ENCODE data around the gene GAB2.
"Not testable (repeated sequence)": the region's sequence is repeated elsewhere in the genome, so short reads cannot be mapped to it uniquely, and the experiment has no call there.

GAB2 gene

DNA sequence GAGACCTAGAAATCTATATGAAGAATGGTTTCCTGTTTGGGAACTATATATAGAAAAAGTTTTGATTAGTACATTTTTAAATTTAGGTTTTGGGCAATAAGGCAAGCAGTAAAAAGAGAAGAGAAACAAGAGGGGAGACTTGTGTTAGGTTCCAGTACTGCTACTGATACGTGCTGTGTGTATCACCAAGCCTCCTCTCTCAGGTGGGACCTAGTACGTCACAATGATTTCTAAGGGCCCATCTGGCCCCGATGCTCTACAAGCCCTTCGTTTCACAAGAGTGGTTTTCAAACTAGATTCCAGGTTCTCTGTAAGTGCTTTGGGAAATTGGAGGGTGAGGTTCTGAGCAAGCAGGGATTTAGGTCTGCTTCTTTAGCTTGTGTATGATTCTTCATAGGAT is 189.7 kb downstream of the GAB2 start:
- DNase-seq (ENCODE audit: insufficient read length, low spot score): no peak
- TF ChIP-seq POU2F2 (IDR thresholded peaks at IDR 0.05; ENCODE audit: low read depth, low read length) (no peak), POLR2A (IDR thresholded peaks at IDR 0.05; ENCODE audit: low read depth, low read length) (no peak), TAF1 (IDR thresholded peaks at IDR 0.05; ENCODE audit: low read depth, low read length) (no peak), SPI1 (IDR thresholded peaks at IDR 0.05; ENCODE audit: low read depth, low read length) (no peak), POLR2AphosphoS5 (IDR thresholded peaks at IDR 0.05; ENCODE audit: low read depth, low read length) (no peak), PAX5 (IDR thresholded peaks at IDR 0.05; ENCODE audit: insufficient read depth, low read length, severe bottlenecking) (no peak)
- FAIRE-seq: no peak

DNA sequence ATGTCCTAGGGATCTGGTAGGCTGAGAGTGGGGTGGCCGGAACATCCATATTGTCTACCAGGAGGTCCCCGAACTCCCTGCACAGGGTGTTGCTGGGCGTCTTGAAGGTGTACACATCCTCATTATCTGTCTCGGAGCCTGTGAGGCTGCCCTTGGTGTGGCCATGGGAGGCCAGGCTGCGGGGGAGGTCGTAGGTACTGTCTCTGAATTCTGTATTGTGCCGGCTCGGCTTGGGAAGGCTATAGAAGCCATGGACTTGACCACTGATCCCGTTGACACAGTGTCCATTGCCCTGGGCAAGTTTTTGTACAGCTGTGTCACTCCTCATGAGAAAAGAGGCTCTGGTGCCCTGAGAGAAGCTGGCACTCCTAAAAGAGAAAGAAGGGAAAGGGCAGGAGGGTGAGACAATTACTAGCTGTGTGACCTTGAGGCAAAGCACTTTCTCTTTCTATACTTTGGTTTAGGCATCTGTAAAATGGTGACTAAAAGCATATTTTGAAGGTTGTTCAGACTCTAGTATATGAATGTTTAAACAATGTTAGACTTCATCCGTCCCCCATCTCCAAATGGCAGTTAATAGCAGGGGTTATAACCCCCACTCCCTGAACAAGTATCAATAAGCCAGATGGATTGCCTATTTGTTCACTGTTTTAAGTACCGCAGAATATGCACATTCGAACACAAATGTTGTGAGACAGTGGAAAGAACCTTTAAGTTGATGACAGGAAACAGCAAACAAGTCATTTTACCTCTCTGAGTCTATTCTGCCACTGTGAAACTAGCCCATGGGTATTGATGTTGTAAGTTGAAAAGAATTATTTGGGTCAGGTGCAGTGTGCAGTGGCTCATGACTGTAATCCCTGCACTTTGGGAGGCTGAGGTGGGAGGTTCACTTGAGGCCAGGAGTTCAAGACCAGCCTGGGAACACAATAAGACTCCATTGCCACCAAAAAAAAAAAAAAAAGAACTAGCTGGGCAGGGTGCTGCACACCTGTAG is 190.6 kb downstream of the GAB2 start:
- no peak for DNase-seq (ENCODE audit: insufficient read length, low spot score)
- peak; percentile 65 for FAIRE-seq
- no peak for TF ChIP-seq POU2F2 (IDR thresholded peaks at IDR 0.05; ENCODE audit: low read depth, low read length)
- TF ChIP-seq POLR2AphosphoS5 (IDR thresholded peaks at IDR 0.05; ENCODE audit: low read depth, low read length): no peak
- no peak for TF ChIP-seq POLR2A (IDR thresholded peaks at IDR 0.05; ENCODE audit: low read depth, low read length)
- TF ChIP-seq TAF1 (IDR thresholded peaks at IDR 0.05; ENCODE audit: low read depth, low read length): no peak
- no peak for TF ChIP-seq SPI1 (IDR thresholded peaks at IDR 0.05; ENCODE audit: low read depth, low read length)
- no peak for TF ChIP-seq PAX5 (IDR thresholded peaks at IDR 0.05; ENCODE audit: insufficient read depth, low read length, severe bottlenecking)

- DNase-seq (ENCODE audit: insufficient read length, low spot score) (no peak), FAIRE-seq (no peak)
- TF ChIP-seq TAF1 (IDR thresholded peaks at IDR 0.05; ENCODE audit: low read depth, low read length): no peak
- no peak for TF ChIP-seq POLR2AphosphoS5 (IDR thresholded peaks at IDR 0.05; ENCODE audit: low read depth, low read length)
- TF ChIP-seq SPI1 (IDR thresholded peaks at IDR 0.05; ENCODE audit: low read depth, low read length): no peak
- TF ChIP-seq POLR2A (IDR thresholded peaks at IDR 0.05; ENCODE audit: low read depth, low read length): no peak
- TF ChIP-seq POU2F2 (IDR thresholded peaks at IDR 0.05; ENCODE audit: low read depth, low read length): no peak
- TF ChIP-seq PAX5 (IDR thresholded peaks at IDR 0.05; ENCODE audit: insufficient read depth, low read length, severe bottlenecking): no peak
Observed at GRCh38 chr11:78224906-78225420, 192.7 kb downstream of the GAB2 start.

DNA sequence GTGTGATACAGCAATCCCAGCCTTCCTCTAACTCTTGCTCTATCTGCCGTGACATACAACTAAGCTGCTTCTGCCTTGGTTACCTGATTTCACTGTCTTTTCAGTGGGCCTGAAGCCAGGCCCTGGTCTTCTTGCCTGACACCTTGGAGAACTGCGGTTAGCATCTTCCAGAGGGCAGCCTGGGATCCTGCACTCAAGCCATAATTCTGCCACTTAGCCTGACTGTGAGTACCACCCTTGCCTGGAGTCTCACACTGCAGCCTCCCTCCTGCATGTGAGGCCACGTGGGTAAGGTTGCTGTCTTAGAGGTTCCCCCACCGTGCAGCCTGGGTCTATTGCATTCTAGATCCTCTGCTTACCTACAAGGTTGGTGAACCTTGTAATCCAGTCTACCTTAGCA is 193.1 kb downstream of the GAB2 start:
- FAIRE-seq (no peak), DNase-seq (ENCODE audit: insufficient read length, low spot score) (no peak)
- TF ChIP-seq POU2F2 (IDR thresholded peaks at IDR 0.05; ENCODE audit: low read depth, low read length) (no peak), POLR2AphosphoS5 (IDR thresholded peaks at IDR 0.05; ENCODE audit: low read depth, low read length) (no peak), SPI1 (IDR thresholded peaks at IDR 0.05; ENCODE audit: low read depth, low read length) (no peak), POLR2A (IDR thresholded peaks at IDR 0.05; ENCODE audit: low read depth, low read length) (no peak), TAF1 (IDR thresholded peaks at IDR 0.05; ENCODE audit: low read depth, low read length) (no peak), PAX5 (IDR thresholded peaks at IDR 0.05; ENCODE audit: insufficient read depth, low read length, severe bottlenecking) (no peak)

- FAIRE-seq (peak; percentile 75), DNase-seq (ENCODE audit: insufficient read length, low spot score) (peak; percentile 43)
- TF ChIP-seq POU2F2 (IDR thresholded peaks at IDR 0.05; ENCODE audit: low read depth, low read length) (peak; percentile 56; the same call in 1 of the 2 replicates), SPI1 (IDR thresholded peaks at IDR 0.05; ENCODE audit: low read depth, low read length) (peak; percentile 98), TAF1 (IDR thresholded peaks at IDR 0.05; ENCODE audit: low read depth, low read length) (no peak), PAX5 (IDR thresholded peaks at IDR 0.05; ENCODE audit: insufficient read depth, low read length, severe bottlenecking) (peak; percentile 71), POLR2A (IDR thresholded peaks at IDR 0.05; ENCODE audit: low read depth, low read length) (no peak)
Observed at GRCh38 chr11:78223320-78223954, 194.2 kb downstream of the GAB2 start.

DNA sequence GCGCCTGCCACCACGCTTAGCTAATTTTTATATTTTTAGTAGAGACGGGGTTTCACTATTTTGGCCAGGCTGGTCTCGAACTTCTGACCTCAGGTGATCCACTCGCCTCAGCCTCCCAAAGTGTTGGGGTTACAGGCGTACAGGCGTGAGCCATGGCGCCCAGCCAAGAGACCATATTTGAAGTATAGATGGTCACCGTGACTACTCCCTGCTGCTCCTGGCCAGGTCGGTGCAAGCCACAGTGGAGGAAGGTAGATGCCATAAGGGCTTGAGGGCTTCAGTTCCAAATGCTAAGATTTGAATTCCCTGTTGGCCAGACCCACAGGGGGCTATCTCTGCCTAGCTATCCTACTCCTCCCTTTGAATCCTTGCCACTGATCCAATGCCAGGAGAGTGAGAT is 194.9 kb downstream of the GAB2 start:
- not testable (repeated sequence) for DNase-seq (ENCODE audit: insufficient read length, low spot score); FAIRE-seq

GRCh38 chr11:78221396-78222315 is 196.0 kb downstream of the GAB2 start:
- DNase-seq (ENCODE audit: insufficient read length, low spot score) (no peak), FAIRE-seq (peak; percentile 5)
- TF ChIP-seq TAF1 (IDR thresholded peaks at IDR 0.05; ENCODE audit: low read depth, low read length): no peak
- no peak for TF ChIP-seq SPI1 (IDR thresholded peaks at IDR 0.05; ENCODE audit: low read depth, low read length)
- no peak for TF ChIP-seq POU2F2 (IDR thresholded peaks at IDR 0.05; ENCODE audit: low read depth, low read length)
- TF ChIP-seq POLR2A (IDR thresholded peaks at IDR 0.05; ENCODE audit: low read depth, low read length): no peak
- TF ChIP-seq POLR2AphosphoS5 (IDR thresholded peaks at IDR 0.05; ENCODE audit: low read depth, low read length): no peak
- no peak for TF ChIP-seq PAX5 (IDR thresholded peaks at IDR 0.05; ENCODE audit: insufficient read depth, low read length, severe bottlenecking)

DNA sequence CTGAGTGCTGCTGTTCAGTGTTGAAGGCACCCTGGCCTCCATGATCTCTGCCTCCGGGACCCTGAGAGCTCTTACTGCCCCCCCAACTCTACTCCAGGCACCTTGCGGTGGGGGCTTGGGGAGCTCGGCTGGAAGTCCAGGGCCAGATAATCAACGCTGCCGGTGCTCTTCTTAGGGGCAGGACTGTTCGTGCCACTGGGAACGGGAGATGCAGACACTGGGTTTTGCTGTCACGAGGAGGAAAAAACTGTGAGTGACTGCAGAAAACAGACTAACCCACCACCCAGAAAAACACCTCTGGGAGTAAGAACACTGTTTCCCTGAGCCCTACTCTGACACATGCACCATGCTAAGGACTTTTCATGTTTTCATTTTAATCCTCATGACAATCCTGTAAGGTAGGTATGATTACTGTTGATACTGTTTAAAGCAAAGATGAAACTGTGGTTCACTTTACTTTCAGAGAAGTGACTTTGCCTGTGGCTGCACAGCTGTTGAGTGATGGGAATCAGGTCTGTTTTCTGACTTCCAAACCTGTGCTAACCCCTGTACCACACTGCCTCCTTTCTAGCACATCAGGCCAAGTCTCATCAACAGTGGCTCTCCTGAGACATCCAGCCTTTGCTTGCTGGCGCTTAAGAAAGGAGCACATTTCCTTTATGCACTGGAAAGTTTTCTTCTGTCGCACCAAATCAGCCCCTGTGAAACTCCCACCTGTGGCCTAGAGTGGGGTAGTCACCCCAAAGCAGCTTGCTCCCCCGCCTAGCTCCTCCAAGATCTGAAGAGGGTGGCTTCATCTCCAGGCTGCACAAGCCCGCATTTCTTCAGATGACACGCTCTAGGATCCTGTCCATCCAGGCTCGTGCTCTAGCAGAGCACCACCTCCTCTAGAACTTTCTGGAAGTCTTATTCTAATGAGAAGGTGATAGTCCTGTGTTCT is 197.1 kb downstream of the GAB2 start:
- DNase-seq (ENCODE audit: insufficient read length, low spot score): no peak
- FAIRE-seq: peak; percentile 16
- TF ChIP-seq SPI1 (IDR thresholded peaks at IDR 0.05; ENCODE audit: low read depth, low read length) (no peak), PAX5 (IDR thresholded peaks at IDR 0.05; ENCODE audit: insufficient read depth, low read length, severe bottlenecking) (no peak), POU2F2 (IDR thresholded peaks at IDR 0.05; ENCODE audit: low read depth, low read length) (no peak), POLR2A (IDR thresholded peaks at IDR 0.05; ENCODE audit: low read depth, low read length) (no peak), TAF1 (IDR thresholded peaks at IDR 0.05; ENCODE audit: low read depth, low read length) (no peak), POLR2AphosphoS5 (IDR thresholded peaks at IDR 0.05; ENCODE audit: low read depth, low read length) (no peak)
